ENCODE results near the gene CD300LG. TPM values are rescaled to one million over a fixed set of nuclear protein-coding genes. Genes with fewer than 3 reads are reported as not detected.
A peak's percentile ranks its signal among the peaks of the same experiment; 100 is the strongest.

CD300LG gene
- total and polyA plus RNA-seq, 4 experiments from 2014 or later: not detected

DNA sequence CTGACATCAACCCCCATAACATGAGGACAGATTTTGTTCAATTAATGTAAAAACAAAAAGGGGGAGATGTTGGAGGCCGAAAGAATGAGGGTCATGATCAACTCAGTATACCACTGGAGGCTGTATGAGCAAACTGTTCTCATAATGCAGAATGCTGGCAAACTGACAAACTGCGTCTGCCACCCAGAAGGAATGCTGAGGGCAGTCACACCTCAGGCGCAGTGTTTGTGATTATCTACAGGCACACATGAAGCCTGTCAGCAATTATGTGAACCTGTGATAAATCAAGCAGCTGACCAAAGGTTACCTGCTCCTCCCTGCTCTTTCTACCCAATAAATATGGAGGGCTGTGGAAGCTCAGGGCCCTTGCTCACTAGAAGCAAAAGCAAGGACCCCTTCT lies 27.3 kb downstream of the CD300LG start:
- no peaks in the 10 kb centered on the region for H3K36me3 ChIP-seq (ENCODE audit: insufficient read depth, low read length)
- POLR2A ChIA-PET (ENCODE audit: partially characterized antibody): no interaction called here
- no peaks in the 10 kb centered on the region for H3K9me3 Mint-ChIP-seq
- peaks cover 0 to 4% (median 0%) of the 10 kb centered on the region in 4 donors for H3K4me1 Mint-ChIP-seq
- H3K4me3 ChIP-seq (ENCODE audit: low read length in 2 of 2): no peak overlapping the region
- H3K27ac ChIP-seq (ENCODE audit: low read depth, low read length): no peak overlapping the region
- intact Hi-C loops (cut with micrococcal nuclease): no loop called here
- H3K4me3 Mint-ChIP-seq: no peak overlapping the region
- H3K9me3 ChIP-seq (ENCODE audit: control insufficient read depth in 1 of 2, low read length in 2 of 2): no peaks in the 10 kb centered on the region
- no peaks in the 10 kb centered on the region for H3K36me3 Mint-ChIP-seq
- no peaks in the 10 kb centered on the region for H3K27me3 ChIP-seq (ENCODE audit: insufficient read depth, low read length)
- H3K27me3 Mint-ChIP-seq: peaks cover 9 to 12% of the 10 kb centered on the region in 2 donors
- CTCF ChIA-PET (ENCODE audit: partially characterized antibody): no interaction called here
- no peak for DNase-seq
- H3K27ac Mint-ChIP-seq: peak overlapping the region in 1 of 7 donors; percentile 47
- no peaks in the 10 kb centered on the region for H3K4me1 ChIP-seq (ENCODE audit: insufficient read depth, low read length)

- no peak overlapping the region for H3K27ac ChIP-seq (ENCODE audit: low read depth, low read length)
- H3K4me1 ChIP-seq (ENCODE audit: insufficient read depth, low read length): no peaks in the 10 kb centered on the region
- H3K4me3 Mint-ChIP-seq: no peak overlapping the region
- H3K4me3 ChIP-seq (ENCODE audit: low read length in 2 of 2): no peak overlapping the region
- POLR2A ChIA-PET (ENCODE audit: partially characterized antibody): no interaction called here
- H3K4me1 Mint-ChIP-seq: peaks cover 0 to 4% (median 0%) of the 10 kb centered on the region in 4 donors
- H3K9me3 Mint-ChIP-seq: no peaks in the 10 kb centered on the region
- no peak for DNase-seq
- no peaks in the 10 kb centered on the region for H3K9me3 ChIP-seq (ENCODE audit: control insufficient read depth in 1 of 2, low read length in 2 of 2)
- H3K36me3 ChIP-seq (ENCODE audit: insufficient read depth, low read length): no peaks in the 10 kb centered on the region
- no peaks in the 10 kb centered on the region for H3K36me3 Mint-ChIP-seq
- H3K27me3 Mint-ChIP-seq: peaks cover 7 to 9% of the 10 kb centered on the region in 2 donors
- peak overlapping the region in 1 of 7 donors; percentile 37 for H3K27ac Mint-ChIP-seq
- intact Hi-C loops (cut with micrococcal nuclease): no loop called here
- no peaks in the 10 kb centered on the region for H3K27me3 ChIP-seq (ENCODE audit: insufficient read depth, low read length)
- CTCF ChIA-PET (ENCODE audit: partially characterized antibody): no interaction called here
Observed at GRCh38 chr17:43875476-43876147, 28.6 kb downstream of the CD300LG start.

GRCh38 chr17:43877031-43877430 lies 30.1 kb downstream of the CD300LG start:
- DNase-seq: no peak
- Mint-ChIP-seq H3K4me1 (peaks cover 0 to 4% (median 0%) of the 10 kb centered on the region in 4 donors), H3K27me3 (peaks cover 5 to 6% of the 10 kb centered on the region in 2 donors), H3K9me3 (no peaks in the 10 kb centered on the region), H3K27ac (no peak overlapping the region), H3K4me3 (no peak overlapping the region), H3K36me3 (no peaks in the 10 kb centered on the region)
- Histone ChIP-seq H3K9me3 (ENCODE audit: control insufficient read depth in 1 of 2, low read length in 2 of 2) (no peaks in the 10 kb centered on the region), H3K27me3 (ENCODE audit: insufficient read depth, low read length) (no peaks in the 10 kb centered on the region), H3K36me3 (ENCODE audit: insufficient read depth, low read length) (no peaks in the 10 kb centered on the region), H3K27ac (ENCODE audit: low read depth, low read length) (no peak overlapping the region), H3K4me1 (ENCODE audit: insufficient read depth, low read length) (no peaks in the 10 kb centered on the region), H3K4me3 (ENCODE audit: low read length in 2 of 2) (no peak overlapping the region)
- ChIA-PET POLR2A (ENCODE audit: partially characterized antibody) (no interaction called here), CTCF (ENCODE audit: partially characterized antibody) (interaction anchor here (1.6 to 5.4 kb wide), 4 partner anchors 11 to 164 kb away, joined by 3 to 37 read pairs (median 33); no protein-coding TSS in a partner anchor)
- intact Hi-C loops (cut with micrococcal nuclease): no loop called here

GRCh38 chr17:43877451-43878155 lies 30.6 kb downstream of the CD300LG start:
- intact Hi-C loops (cut with micrococcal nuclease): loop anchor here (1.0 kb wide), 2 partner anchors 118 to 164 kb away; no protein-coding TSS in a partner anchor
- no peak overlapping the region for H3K27ac ChIP-seq (ENCODE audit: low read depth, low read length)
- H3K4me1 ChIP-seq (ENCODE audit: insufficient read depth, low read length): no peaks in the 10 kb centered on the region
- H3K9me3 ChIP-seq (ENCODE audit: control insufficient read depth in 1 of 2, low read length in 2 of 2): no peaks in the 10 kb centered on the region
- H3K36me3 Mint-ChIP-seq: no peaks in the 10 kb centered on the region
- no peak for DNase-seq
- no peak overlapping the region for H3K4me3 ChIP-seq (ENCODE audit: low read length in 2 of 2)
- peaks cover 1% of the 10 kb centered on the region in 2 donors for H3K27me3 Mint-ChIP-seq
- ChIA-PET POLR2A (ENCODE audit: partially characterized antibody) (no interaction called here), CTCF (ENCODE audit: partially characterized antibody) (interaction anchor here (0.7 to 5.4 kb wide), 23 partner anchors 11 to 291 kb away, joined by 3 to 37 read pairs (median 5); partner anchors contain the start of genes CD300LG and PPY)
- no peaks in the 10 kb centered on the region for H3K36me3 ChIP-seq (ENCODE audit: insufficient read depth, low read length)
- peaks cover 0 to 4% (median 0%) of the 10 kb centered on the region in 4 donors for H3K4me1 Mint-ChIP-seq
- H3K27me3 ChIP-seq (ENCODE audit: insufficient read depth, low read length): no peaks in the 10 kb centered on the region
- H3K4me3 Mint-ChIP-seq: no peak overlapping the region
- H3K9me3 Mint-ChIP-seq: no peaks in the 10 kb centered on the region
- H3K27ac Mint-ChIP-seq: no peak overlapping the region

DNA sequence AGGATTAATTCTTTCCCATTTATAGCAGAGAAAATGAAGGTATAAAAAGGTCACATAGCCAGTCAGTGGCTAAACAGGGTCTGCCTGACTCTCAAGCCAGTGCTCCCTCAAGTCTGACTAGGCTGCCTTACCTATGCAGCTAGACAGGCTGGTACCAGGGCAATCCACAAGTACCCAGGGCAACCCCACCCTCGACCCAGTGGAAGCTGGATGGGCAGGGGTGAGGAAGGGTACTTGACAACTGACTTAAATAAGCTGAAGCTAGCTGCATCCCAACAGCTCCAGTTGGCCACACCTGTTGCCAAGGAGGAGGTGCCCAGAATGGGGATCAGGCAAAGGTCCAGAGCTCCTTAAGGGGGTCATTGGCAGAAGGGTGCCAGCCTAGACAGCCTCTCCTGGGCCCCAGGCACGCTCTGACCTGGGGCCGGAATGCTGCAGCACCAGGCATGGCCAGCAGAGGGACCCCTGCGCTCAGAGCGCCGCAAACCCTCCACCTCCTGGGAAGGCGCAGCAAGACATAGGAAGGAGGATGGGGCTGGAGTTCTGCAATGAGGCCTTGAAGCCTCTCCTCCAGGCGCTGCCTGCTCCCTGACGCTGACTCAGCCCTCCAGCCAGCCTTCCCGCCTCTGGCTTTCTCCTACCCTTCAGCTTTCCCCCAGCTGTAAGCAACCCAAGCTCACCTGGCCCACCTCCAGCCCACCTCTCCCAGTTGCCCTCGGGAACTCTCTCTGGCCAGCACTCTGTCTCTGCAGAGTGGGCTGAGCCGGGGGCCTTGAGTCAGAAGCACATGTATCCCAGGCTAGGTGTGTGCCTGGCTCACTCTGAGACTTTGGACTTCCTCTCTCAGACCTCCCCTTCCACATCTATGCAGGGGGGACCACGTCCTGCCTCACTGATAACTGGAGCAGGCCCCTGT lies 31.5 kb downstream of the CD300LG start:
- intact Hi-C loops (cut with micrococcal nuclease): loop anchor here (1.0 kb wide), 2 partner anchors 117 to 163 kb away; no protein-coding TSS in a partner anchor
- no peaks in the 10 kb centered on the region for H3K36me3 Mint-ChIP-seq
- H3K36me3 ChIP-seq (ENCODE audit: insufficient read depth, low read length): no peaks in the 10 kb centered on the region
- no peak overlapping the region for H3K4me3 ChIP-seq (ENCODE audit: low read length in 2 of 2)
- ChIA-PET CTCF (ENCODE audit: partially characterized antibody) (interaction anchor here (0.7 to 5.4 kb wide), 24 partner anchors 10 to 290 kb away, joined by 3 to 37 read pairs (median 5); partner anchors contain the start of genes CD300LG and PPY), POLR2A (ENCODE audit: partially characterized antibody) (interaction anchor here (0.5 kb wide), 1 partner anchor 72 kb away, joined by 3 read pairs; no protein-coding TSS in a partner anchor)
- H3K27ac Mint-ChIP-seq: no peak overlapping the region
- no peaks in the 10 kb centered on the region for H3K9me3 Mint-ChIP-seq
- peak in 4 of 5 donors; percentile 35 to 55 (median 45) for DNase-seq
- H3K4me1 Mint-ChIP-seq: peaks cover 0 to 4% (median 0%) of the 10 kb centered on the region in 4 donors
- H3K27me3 Mint-ChIP-seq: peaks cover 0 to 2% of the 10 kb centered on the region in 2 donors
- H3K4me3 Mint-ChIP-seq: peak overlapping the region in 1 of 8 donors; percentile 43
- H3K4me1 ChIP-seq (ENCODE audit: insufficient read depth, low read length): no peaks in the 10 kb centered on the region
- no peak overlapping the region for H3K27ac ChIP-seq (ENCODE audit: low read depth, low read length)
- H3K9me3 ChIP-seq (ENCODE audit: control insufficient read depth in 1 of 2, low read length in 2 of 2): no peaks in the 10 kb centered on the region
- H3K27me3 ChIP-seq (ENCODE audit: insufficient read depth, low read length): no peaks in the 10 kb centered on the region

GRCh38 chr17:43879723-43880419 lies 32.9 kb downstream of the CD300LG start:
- H3K4me3 ChIP-seq (ENCODE audit: low read length in 2 of 2): no peak overlapping the region
- no peak overlapping the region for H3K27ac ChIP-seq (ENCODE audit: low read depth, low read length)
- H3K27me3 Mint-ChIP-seq: peaks cover 0 to 1% of the 10 kb centered on the region in 2 donors
- ChIA-PET POLR2A (ENCODE audit: partially characterized antibody) (no interaction called here), CTCF (ENCODE audit: partially characterized antibody) (interaction anchor here (0.8 to 5.4 kb wide), 10 partner anchors 9 to 288 kb away, joined by 3 to 37 read pairs (median 5); no protein-coding TSS in a partner anchor)
- no peaks in the 10 kb centered on the region for H3K4me1 ChIP-seq (ENCODE audit: insufficient read depth, low read length)
- no peaks in the 10 kb centered on the region for H3K36me3 ChIP-seq (ENCODE audit: insufficient read depth, low read length)
- H3K9me3 ChIP-seq (ENCODE audit: control insufficient read depth in 1 of 2, low read length in 2 of 2): no peaks in the 10 kb centered on the region
- intact Hi-C loops (cut with micrococcal nuclease): no loop called here
- no peak overlapping the region for H3K27ac Mint-ChIP-seq
- H3K4me3 Mint-ChIP-seq: no peak overlapping the region
- H3K36me3 Mint-ChIP-seq: no peaks in the 10 kb centered on the region
- H3K4me1 Mint-ChIP-seq: peaks cover 0 to 4% (median 0%) of the 10 kb centered on the region in 4 donors
- H3K9me3 Mint-ChIP-seq: no peaks in the 10 kb centered on the region
- no peak for DNase-seq
- no peaks in the 10 kb centered on the region for H3K27me3 ChIP-seq (ENCODE audit: insufficient read depth, low read length)
